Stimulated activated CD4-positive, alpha-beta T cell treated with anti-CD3 and anti-CD28 coated beads, Interleukin-1b, Interleukin-23, amount 100 ng/mL, for 4 hours (primary cell): ENCODE measurements around the gene IFITM1.
"Not testable (repeated sequence)": the region's sequence is repeated elsewhere in the genome, so short reads cannot be mapped to it uniquely, and the experiment has no call there.

Experiments used
- DNase-seq, 2 donors: peaks; one replicate each; pipeline ENCODE4 v3.0.0-alpha.2; 2020; ENCODE audit warnings: low read depth in 2 of 2

The IFITM1 gene

DNA sequence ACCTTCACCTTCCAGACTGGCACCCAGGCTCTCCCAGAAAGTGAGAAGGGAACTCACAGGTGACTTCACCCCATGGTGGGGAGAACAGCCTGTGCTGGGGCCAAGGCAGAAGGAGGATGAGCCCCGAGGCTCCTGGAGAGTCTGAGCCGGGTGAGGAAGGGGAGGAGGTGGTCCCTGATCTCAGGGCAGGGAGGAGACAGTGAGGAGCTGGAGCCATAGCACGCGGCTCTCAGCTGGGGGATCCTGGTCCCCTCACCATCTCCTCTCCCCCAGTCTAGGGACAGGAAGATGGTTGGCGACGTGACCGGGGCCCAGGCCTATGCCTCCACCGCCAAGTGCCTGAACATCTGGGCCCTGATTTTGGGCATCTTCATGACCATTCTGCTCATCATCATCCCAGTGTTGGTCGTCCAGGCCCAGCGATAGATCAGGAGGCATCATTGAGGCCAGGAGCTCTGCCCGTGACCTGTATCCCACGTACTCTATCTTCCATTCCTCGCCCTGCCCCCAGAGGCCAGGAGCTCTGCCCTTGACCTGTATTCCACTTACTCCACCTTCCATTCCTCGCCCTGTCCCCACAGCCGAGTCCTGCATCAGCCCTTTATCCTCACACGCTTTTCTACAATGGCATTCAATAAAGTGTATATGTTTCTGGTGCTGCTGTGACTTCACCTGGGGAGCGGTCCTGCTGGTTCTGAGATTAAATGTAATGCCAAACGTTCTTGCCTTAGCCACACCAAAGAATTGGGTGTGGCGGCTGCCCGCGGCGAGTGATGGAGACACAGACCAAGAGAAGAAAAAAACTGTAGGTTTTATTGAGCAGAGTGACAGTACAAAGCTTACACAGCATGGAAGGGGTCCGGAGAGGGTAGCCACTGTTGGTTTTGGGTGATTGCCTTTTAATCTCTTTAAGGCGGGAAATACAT, 4.8 kb upstream of the IFITM1 start:
- DNase-seq: not testable (repeated sequence)

DNA sequence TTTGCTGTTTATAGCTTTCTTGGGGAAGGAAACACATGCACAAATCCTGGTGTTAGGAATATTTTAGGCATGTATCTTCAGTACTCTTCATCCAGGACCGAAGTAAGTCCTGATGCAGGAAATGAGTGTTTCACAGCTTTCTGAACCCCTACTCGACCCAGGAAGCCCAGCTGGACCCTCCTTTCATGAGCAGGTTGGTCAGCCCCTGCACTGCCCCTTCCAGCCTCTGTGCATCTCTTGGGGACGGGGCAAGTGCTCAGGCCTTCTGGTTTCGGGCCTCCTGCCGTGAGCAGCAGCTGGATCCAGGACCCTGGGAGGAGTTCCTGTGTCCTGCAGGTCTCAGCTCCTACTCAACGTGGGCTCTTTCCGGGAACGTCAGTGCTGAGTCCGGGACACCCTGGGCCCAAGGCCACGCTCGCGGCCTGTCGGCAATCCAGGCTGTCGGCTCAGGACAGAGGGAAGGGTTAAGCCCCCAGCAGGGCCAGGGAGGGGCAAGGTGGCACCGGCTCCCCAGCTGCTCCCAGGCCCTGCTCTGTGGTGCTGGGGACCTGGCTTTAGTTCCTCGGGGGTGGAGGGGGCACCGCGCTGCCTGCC, 3.8 kb upstream of the IFITM1 start:
- DNase-seq: not testable (repeated sequence)

DNA sequence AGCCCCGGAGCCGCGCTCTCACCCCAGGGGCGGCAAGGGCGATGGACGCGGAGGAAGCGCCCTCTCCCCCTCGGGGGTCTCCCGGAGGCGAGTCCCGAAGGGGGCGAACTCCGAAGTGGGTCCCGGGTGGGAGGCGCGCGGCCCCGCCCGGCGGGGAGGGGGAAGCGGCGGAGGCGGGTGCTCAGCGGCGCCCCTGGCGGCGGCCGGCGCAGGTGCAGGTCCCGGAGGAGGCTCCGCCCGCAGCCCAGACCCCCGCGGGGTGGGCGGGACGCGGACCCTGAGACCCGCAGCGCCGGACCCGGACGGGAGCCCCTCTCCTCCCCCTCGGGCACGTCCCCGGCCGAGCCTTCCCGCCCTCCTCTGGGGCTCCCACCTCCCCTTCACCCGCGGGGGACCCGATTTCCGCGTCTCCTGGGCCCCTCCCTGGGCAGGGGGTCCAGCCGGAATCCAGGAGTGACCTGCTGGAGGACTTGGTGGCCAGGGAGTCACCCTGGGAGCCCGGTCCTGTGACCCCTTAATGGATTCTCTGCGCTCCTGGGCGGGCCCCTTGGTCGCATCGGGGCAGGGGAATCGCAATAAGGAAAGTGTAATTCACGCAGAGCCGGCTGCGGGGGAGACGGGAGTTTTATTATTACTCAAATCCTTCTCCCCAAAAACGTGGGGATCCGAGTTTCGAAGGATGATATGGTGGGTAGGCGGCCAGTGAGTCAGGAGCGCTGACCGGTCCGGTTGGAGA, 2.7 kb upstream of the IFITM1 start:
- not testable (repeated sequence) for DNase-seq

- DNase-seq: no peak
Measured at GRCh38 chr11:312092-312816, 1.6 kb upstream of the IFITM1 start.

DNA sequence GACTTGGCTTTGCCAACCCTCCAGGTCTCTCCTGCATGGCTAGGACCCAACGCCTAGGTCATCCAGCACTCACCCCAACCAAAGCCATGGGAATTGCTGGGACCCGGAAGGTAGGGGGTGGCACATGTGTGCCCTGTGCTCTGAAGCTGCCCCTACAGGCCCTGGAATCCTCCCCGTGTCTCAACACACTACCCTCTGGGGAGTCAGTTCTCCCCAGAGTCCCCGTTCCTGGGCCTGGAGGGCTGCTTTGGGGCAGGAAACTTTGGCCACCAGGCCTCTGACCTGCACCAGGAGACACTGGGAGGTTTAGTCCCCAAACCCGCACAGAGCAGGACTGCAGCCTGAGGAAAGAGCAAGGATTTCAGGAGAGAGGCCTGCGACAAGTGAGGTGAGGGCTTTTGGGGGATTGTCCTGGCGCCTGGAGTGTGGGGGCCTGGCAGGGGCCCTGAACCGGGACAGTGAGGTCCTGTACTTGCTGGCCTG, 495 bp upstream of the IFITM1 start:
- no peak for DNase-seq

GRCh38 chr11:314554-314875, 675 bp downstream of the IFITM1 start:
- DNase-seq: not testable (repeated sequence)

DNA sequence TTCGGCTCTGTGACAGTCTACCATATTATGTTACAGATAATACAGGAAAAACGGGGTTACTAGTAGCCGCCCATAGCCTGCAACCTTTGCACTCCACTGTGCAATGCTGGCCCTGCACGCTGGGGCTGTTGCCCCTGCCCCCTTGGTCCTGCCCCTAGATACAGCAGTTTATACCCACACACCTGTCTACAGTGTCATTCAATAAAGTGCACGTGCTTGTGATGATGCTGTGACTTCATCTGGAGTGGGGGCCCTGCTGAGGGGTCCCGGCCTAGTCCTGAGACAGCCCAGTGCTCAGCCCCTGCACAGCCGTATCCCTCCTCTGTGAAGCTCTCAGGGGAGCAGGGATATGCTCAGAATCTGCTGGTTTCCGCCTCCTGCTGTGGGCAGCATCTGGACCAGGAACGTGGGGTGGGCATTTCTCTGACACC, 1.2 kb downstream of the IFITM1 start:
- no peak for DNase-seq

DNA sequence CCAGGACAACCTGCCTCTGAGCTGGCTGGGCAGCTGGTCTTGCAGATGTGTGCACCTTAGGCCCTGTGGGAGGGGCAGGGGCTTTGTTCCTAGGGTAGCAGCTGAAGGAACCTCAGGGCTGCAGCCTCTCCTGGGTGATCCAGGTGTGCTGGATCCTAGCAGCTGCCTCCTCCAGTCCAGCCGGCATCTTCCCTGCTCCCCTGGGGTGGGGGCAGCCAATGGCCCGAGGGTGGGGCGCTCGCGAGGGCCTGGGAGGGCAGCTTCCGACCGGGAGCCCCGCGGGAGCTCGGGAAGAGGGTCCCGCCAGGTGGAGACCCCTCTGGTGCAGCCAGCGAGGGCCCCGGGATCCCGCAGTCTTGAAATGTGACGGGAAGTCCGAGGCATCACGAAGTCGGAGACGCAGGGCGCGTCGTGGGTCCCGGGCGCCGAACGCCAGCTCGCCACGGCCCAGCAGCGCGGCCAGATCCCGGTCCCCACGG, 1.7 kb downstream of the IFITM1 start:
- no peak for DNase-seq

DNA sequence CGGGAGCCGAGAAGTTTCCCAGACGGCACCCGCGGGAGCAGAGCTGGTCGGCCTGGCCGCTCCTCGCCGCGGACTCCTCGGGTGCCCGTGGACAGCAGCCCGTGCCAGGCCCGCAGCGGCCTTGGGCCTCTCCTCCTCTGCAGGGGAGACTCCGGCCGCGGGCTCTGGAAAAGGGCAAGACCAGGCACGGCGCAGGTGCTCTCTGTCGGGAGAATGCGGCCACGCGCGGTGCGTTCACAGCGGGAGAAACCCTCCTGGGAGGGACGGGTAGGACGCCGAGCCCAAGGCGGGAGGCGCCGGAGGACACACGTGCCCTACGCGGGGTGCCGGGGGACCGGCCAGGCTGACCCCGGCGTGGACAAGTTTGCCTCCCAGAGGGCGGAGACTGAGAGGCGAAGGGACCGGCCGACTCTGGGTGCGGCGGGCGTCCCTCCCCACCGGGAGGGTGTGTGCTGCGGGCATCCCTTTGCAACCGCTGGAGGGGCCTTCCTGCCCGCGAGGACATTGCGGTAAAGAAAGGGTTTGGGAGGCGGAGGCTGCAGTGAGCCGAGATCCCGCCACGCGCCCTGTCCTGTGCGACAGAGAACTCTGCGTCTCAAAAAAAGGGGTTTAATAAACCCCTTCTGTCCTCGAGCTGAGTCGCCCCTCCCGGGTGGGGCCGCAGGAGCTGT, 2.3 kb downstream of the IFITM1 start:
- DNase-seq: no peak

- DNase-seq: no peak
Measured at GRCh38 chr11:316891-317301, 3.1 kb downstream of the IFITM1 start.

GRCh38 chr11:317668-318404, 4.0 kb downstream of the IFITM1 start:
- DNase-seq: not testable (repeated sequence)

- DNase-seq: not testable (repeated sequence)
Measured at GRCh38 chr11:318405-319120, 4.7 kb downstream of the IFITM1 start.

DNA sequence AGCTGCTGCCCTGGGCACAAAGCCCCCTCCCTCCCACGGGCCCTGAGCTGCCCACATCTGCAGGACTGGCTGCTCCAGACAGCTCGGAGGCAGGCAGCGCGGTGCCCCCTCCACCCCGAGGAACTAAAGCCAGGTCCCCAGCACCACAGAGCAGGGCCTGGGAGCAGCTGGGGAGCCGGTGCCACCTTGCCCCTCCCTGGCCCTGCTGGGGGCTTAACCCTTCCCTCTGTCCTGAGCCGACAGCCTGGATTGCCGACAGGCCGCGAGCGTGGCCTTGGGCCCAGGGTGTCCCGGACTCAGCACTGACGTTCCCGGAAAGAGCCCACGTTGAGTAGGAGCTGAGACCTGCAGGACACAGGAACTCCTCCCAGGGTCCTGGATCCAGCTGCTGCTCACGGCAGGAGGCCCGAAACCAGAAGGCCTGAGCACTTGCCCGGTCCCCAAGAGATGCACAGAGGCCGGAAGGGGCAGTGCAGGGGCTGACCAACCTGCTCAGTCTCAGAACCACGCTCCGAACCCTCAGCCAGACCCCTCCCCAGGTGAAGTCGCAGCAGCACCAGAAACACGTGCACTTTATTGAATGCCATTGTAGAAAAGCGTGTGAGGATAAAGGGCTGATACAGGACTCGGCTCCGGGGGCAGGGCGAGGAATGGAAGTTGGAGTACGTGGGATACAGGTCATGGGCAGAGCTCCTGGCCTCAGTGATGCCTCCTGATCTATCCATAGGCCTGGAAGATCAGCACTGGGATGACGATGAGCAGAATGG, 5.5 kb downstream of the IFITM1 start:
- not testable (repeated sequence) for DNase-seq

DNA sequence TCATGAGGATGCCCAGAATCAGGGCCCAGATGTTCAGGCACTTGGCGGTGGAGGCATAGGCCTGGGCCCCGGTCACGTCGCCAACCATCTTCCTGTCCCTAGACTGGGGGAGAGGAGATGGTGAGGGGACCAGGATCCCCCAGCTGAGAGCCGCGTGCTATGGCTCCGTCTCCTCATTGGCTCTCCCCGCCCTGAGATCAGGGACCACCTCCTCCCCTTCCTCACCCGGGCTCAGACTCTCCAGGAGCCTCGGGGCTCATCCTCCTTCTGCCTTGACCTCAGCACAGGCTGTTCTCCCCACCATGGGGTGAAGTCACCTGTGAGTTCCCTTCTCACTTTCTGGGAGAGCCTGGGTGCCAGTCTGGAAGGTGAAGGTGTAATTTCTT, 6.0 kb downstream of the IFITM1 start:
- not testable (repeated sequence) for DNase-seq

- DNase-seq: no peak
Measured at GRCh38 chr11:324156-324555, 10.3 kb downstream of the IFITM1 start.

- DNase-seq: not testable (repeated sequence)
Measured at GRCh38 chr11:324593-325517, 11.0 kb downstream of the IFITM1 start.

DNA sequence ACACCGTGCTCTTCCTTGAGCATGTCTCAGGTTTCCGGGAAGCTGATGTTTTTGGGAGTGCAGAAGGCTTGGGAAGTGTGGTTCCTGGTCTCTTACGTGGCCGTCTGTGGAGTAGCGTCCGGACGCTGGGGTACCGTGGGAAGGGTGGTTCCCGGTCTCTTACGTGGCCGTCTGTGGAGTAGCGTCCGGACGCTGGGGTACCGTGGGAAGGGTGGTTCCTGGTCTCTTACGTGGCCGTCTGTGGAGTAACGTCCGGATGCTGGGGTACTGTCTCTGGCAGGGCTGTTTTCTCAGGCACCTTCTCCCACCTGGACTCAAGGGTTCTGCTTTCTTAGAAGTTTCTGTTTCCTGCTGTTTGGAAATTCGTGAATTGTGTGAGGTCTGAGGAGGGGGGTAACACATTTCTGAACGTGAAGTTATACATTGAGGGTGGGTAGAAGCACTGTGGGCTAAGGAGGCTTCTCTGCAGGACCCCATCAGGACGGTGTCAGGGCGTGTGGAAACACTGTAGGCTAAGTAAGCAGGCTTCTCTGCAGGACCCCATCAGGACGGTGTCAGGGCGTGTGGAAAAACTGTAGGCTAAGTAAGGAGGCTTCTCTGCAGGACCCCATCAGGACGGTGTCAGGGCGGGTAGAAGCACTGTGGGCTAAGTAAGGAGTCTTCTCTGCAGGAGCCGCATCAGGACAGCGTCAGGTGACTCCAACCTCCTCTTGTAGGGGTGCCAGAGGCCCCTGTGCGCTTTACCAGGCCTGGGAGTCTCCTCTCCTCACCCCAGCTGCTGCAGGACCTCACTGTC, 12.2 kb downstream of the IFITM1 start:
- no peak for DNase-seq
